GM18526 (cell line): ENCODE data around the gene STK26.

ENCODE experiments used
- POLR2A ChIP-seq: IDR thresholded peaks from 3 replicates; pipeline ENCODE4 v1.6.1; 2011; ENCODE audit not compliant: insufficient read length; ENCODE audit errors: extremely low read depth

Gene STK26

DNA sequence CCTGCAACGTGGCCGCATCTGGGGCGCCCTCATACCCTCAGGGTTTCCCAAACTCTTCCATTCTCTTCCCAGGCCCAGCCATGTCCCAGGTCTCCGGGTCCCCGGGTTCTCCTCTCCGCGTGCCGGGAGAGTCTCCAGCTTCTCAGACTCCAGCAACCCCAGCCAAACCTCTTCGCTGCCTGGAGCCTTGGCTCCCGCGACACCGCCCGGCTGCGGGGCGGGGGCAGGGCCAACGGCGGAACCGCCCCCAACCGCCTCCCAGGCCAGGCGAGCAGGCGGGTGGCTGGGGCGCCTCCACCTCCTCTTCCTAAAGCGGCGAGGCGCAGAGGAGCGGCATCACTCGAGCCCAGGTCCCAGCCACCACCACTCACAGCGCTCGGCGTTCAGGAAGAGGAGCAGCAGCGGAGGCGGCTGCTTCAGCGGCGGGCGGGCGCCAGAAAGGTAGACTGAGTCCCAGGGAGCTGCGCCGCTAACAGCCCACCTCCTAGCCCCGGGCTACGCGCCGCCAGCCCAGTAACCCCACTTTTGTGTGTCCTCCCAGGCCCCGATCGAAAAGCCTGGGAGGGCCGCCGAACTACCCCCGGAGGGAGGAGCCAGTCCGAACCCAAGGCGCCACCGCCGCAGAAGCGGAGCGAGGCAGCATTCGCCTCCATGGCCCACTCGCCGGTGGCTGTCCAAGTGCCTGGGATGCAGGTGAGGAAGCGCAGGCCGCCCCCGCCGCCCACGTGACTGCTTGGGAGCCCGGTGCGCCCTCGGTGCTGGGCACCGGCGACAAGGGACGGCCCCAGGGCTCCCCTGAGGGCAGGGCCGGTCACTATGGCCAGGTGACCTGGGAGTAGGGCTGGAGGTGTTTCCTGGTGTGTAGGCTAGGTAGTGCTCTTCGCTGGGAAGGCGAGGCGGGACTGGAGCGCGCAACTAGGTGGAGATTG, at the start of gene STK26:
STK26 (plus strand) TSS at position 336 of the 929 bp plus-strand sequence; CDS start at position 652, 316 bp downstream.
- TF ChIP-seq POLR2A = peak; percentile 83

GRCh38 chrX:131975851-131976250, 47.3 kb upstream of the STK26 start:
- TF ChIP-seq POLR2A = no peak

DNA sequence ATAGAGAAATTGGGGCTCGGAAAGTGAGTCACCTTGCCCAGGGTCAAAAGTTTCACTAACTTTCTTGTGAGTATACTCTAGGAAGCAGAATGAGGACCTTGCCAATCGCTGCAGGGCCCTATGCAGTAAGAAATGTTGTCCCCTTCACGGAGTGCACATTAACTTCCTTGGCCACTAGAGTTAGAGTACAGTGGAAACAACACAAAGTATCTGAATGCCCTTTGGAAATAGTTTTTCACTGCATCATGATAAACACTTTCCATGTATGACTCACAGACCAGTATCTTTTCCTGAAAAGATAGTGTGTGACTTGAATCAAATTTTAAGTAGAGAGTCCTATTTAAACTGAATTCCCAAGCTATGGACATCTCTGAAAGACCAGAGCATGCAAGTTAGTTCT, 45.5 kb upstream of the STK26 start:
- TF ChIP-seq POLR2A = no peak

GRCh38 chrX:131979116-131979515, 44.0 kb upstream of the STK26 start:
- TF ChIP-seq POLR2A = no peak

DNA sequence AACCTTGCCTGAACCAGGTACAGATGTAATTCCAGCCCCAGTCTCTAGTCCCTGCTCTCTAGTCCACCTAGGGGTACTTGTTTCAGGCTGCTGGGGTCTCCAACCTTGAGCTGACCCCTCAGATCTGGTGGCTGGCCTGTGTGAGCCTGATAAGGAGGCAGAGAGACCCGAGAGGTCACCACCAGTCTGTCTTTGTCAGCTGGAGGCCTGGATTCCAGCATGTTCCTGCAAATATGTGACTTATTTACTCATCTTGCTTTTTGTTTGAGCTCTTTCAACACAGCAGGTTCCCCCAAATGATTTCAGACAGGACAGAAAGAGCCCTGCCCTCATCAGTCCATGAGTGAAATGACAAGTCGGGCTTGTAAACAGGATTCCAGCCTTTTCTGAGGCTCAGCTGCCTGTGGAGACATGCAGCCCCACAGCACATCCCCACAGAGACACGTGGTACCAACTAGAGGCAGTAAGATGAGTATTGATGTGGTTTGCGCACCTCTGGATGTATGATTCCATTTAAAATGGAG, 37.5 kb upstream of the STK26 start:
- TF ChIP-seq POLR2A = no peak

- no peak for TF ChIP-seq POLR2A
Observed at GRCh38 chrX:131987252-131987651, 35.9 kb upstream of the STK26 start.

- TF ChIP-seq POLR2A = no peak
Observed at GRCh38 chrX:131988236-131988635, 34.9 kb upstream of the STK26 start.

DNA sequence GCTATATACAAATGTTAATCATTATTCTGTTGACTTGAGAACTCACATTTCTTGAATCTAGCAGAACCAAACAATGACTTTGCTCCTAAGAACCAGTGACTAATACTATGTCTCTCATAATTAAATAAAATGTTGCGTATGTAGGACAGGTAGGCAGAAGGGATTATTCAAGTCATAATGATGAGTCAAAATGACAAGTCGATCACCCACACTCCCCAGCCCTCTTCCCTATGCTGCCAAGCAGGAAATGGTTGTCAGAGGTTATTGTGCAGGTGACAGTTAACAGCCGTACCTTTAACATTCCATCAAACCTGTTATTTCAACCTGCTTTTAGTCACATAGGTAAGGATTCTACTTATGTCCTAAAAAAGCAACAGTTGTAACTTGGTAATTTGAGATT, 22.0 kb upstream of the STK26 start:
- no peak for TF ChIP-seq POLR2A

GRCh38 chrX:132004728-132005127, 18.4 kb upstream of the STK26 start:
- TF ChIP-seq POLR2A = no peak

DNA sequence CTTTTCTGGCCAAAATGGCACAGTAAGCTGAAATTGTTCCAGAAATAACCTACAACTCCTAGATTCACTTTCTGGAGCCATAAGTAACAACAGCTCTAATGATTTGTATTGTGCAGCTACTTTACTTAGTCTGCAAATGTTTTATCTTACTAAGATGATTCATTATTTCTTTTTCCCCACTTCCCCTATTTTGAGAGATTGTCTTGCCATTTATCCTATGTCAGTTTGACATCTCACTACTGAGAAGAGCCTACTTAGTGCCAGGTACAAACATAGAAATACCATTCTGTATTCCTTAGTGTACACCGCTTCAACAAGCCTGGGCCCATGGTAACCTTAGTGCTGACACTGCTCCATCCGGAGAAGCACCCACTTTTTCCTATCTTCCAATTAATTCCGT, 13.8 kb upstream of the STK26 start:
- no peak for TF ChIP-seq POLR2A

- no peak for TF ChIP-seq POLR2A
Observed at GRCh38 chrX:132015875-132016274, 7.2 kb upstream of the STK26 start.

DNA sequence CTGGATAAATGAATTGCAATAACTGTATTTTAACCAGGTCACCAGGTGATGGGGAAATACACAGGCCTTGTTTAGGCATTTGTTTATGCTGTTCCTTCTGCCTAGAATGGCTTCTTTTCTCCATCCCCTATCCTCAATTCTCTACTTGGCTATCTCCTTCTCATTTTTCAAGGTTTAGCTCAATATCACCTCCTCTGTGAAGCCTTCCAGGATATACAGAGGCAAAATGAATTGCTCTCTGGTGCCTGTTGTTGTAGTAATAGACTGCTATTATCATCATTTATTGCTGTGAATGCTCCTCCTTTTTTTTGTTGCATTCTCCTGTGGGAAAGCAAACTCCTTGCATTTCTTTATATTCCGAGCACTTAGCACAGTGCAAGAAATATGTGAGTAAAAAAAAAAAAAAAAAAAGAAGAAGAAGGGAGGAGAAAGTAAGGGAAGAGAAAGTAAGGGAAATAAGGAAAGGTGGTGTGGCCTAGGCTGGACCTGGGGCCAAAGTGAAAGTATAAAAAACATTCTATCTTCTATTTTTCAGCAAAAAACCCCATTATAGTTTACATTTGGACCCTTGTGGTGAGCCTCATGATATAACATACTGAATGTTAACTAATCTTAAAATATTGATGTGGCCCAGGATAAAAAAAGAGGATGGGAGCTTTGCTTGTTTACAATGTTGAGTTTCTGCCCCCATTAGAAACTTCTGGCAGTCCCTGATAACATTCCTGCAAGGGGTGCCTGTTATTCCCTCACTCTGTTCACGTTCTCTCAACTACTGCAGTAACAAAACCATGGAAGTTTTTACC, 6.3 kb upstream of the STK26 start:
- no peak for TF ChIP-seq POLR2A

- no peak for TF ChIP-seq POLR2A
Observed at GRCh38 chrX:132017431-132018185, 5.5 kb upstream of the STK26 start.

- no peak for TF ChIP-seq POLR2A
Observed at GRCh38 chrX:132022198-132022966, 720 bp upstream of the STK26 start.
